GM12878 (cell line): ENCODE results near the gene DHDH. TPM values are rescaled to one million over a fixed set of nuclear protein-coding genes. Genes with fewer than 3 reads are reported as not detected.

Experiments
- ATAC-seq: fragments of 200-7000 bp; cut with Tn5 transposase; 3 replicates; pipeline ENCODE4 v1.9.1; 2020; ENCODE audit warnings: mild to moderate bottlenecking, moderate library complexity
- BruUV-seq: library from RNA; stranded (reverse); fragments of 400-500 nt; replicated peaks from 2 replicates; lab custom pipeline; 2021; lab: Mats Ljungman, UMichigan
- CTCF ChIA-PET: fragments of 300-600 bp; sonication (Branson Sonifier 250); formaldehyde crosslinking; extraction: SDS; loops from one replicate; lab custom pipeline; 2021; ENCODE audit warnings: inconsistent platforms; lab: Yijun Ruan, JAX
- POLR2A ChIA-PET: fragments of 350-600 bp; formaldehyde crosslinking; extraction: SDS; loops from one replicate; lab custom pipeline; 2021; ENCODE audit warnings: inconsistent platforms; lab: Charles Lee
- RAD21 ChIA-PET: fragments of 300-600 bp; sonication (Branson Sonifier 250); formaldehyde crosslinking; loops from one replicate; lab custom pipeline; 2023; ENCODE audit warnings: antibody characterized with exemption; ENCODE audit not compliant: unreplicated experiment; lab: Charles Lee
- SMC1A ChIA-PET: fragments of 300-600 bp; sonication (Branson Sonifier 250); formaldehyde crosslinking; loops from one replicate; lab custom pipeline; 2023; ENCODE audit not compliant: unreplicated experiment, uncharacterized antibody; lab: Charles Lee
- DNase-seq: peaks from one replicate; pipeline ENCODE4 v3.0.0-alpha.2; 2011; ENCODE audit warnings: low read depth, low spot score
- FAIRE-seq: peaks from 3 replicates; lab custom pipeline; 2011; peaks lifted over from hg19 to GRCh38; lab: Jason Lieb, UNC
- H2AFZ ChIP-seq: 2 replicates; pipeline ENCODE4 v1.6.0; 2011; ENCODE audit warnings: low read depth, low read length, control low read depth; ENCODE audit not compliant: control insufficient read depth
- H3K27ac ChIP-seq: 2 replicates; pipeline ENCODE4 v1.5.1; 2011; ENCODE audit warnings: control low read depth; ENCODE audit not compliant: control insufficient read depth, insufficient read depth
- H3K27me3 ChIP-seq, 2 experiments: replicated peaks in 1 of 2; 2 replicates each; pipeline versions ENCODE4 v1.6.0 to v1.6.1; 2011; ENCODE audit warnings: low read length in 1 of 2; ENCODE audit not compliant: control insufficient read depth in 2 of 2, insufficient read depth in 2 of 2
- H3K36me3 ChIP-seq, 2 experiments: 2 replicates each; pipeline ENCODE4 v1.5.1; 2011; ENCODE audit warnings: low read length in 1 of 2; ENCODE audit not compliant: control insufficient read depth in 2 of 2, insufficient read depth in 2 of 2
- H3K4me1 ChIP-seq: 2 replicates; pipeline ENCODE4 v1.6.1; 2011; ENCODE audit warnings: mild to moderate bottlenecking, low read length, moderate library complexity, mixed read lengths; ENCODE audit not compliant: control insufficient read depth, insufficient read depth
- H3K4me2 ChIP-seq: 2 replicates; pipeline ENCODE4 v1.6.0; 2011; ENCODE audit warnings: control low read depth; ENCODE audit not compliant: control insufficient read depth, insufficient read depth
- H3K4me3 ChIP-seq: fragments of 200-600 bp; sonication (generic); 2 replicates; pipeline ENCODE4 v1.5.1; 2016
- H3K79me2 ChIP-seq: 2 replicates; pipeline ENCODE4 v1.6.0; 2011; ENCODE audit warnings: low read length; ENCODE audit not compliant: control insufficient read depth, insufficient read depth
- H3K9ac ChIP-seq: 2 replicates; pipeline ENCODE4 v1.8.0; 2011; ENCODE audit warnings: low read length, control low read depth, mixed read lengths; ENCODE audit not compliant: control insufficient read depth, insufficient read depth
- H3K9me3 ChIP-seq: replicated peaks from 3 replicates; pipeline ENCODE4 v1.5.1; 2011; ENCODE audit warnings: mild to moderate bottlenecking, low read length; ENCODE audit not compliant: control insufficient read depth, insufficient read depth
- H4K20me1 ChIP-seq: 2 replicates; pipeline ENCODE4 v1.6.0; 2011; ENCODE audit not compliant: control insufficient read depth, insufficient read depth
- ASH2L ChIP-seq: fragments of 300-600, 200-600 bp; sonication (generic); IDR thresholded peaks from 2 replicates; pipeline ENCODE4 v1.6.1; 2017; ENCODE audit warnings: low read depth, mild to moderate bottlenecking, borderline replicate concordance
- ATF2 ChIP-seq: IDR thresholded peaks from 2 replicates; pipeline ENCODE4 v1.6.1; 2012; ENCODE audit warnings: low read length, inconsistent platforms
- ATF3 ChIP-seq: IDR thresholded peaks from 2 replicates; pipeline ENCODE4 v1.6.1; 2011; ENCODE audit warnings: low read depth, mild to moderate bottlenecking, low read length, moderate library complexity, borderline replicate concordance; ENCODE audit errors: extremely low read depth
- ATF7 ChIP-seq: fragments of 450-650 bp; IDR thresholded peaks from 2 replicates; pipeline ENCODE4 v1.6.1; 2016; ENCODE audit warnings: low read depth, mild to moderate bottlenecking
- EZH2 ChIP-seq: IDR thresholded peaks from 2 replicates; pipeline ENCODE4 v1.6.1; 2012; ENCODE audit warnings: low read depth, mild to moderate bottlenecking, control low read depth, inconsistent platforms, low read length, borderline replicate concordance; ENCODE audit not compliant: control insufficient read depth
- HSF1 ChIP-seq: fragments of 150-350 bp; IDR thresholded peaks from 2 replicates; pipeline ENCODE4 v1.6.1; 2014; ENCODE audit warnings: mild to moderate bottlenecking, low read depth, low read length
- IRF4 ChIP-seq: IDR thresholded peaks from 2 replicates; pipeline ENCODE4 v1.6.1; 2011; ENCODE audit warnings: low read depth, low read length
- NBN ChIP-seq: fragments of 450-650 bp; IDR thresholded peaks from 2 replicates; pipeline ENCODE4 v1.6.1; 2016
- NFXL1 ChIP-seq: fragments of 450-650 bp; IDR thresholded peaks from 2 replicates; pipeline ENCODE4 v1.6.1; 2017; ENCODE audit warnings: antibody characterized with exemption, mild to moderate bottlenecking, borderline replicate concordance
- NRF1 ChIP-seq: conservative IDR thresholded peaks from 2 replicates; pipeline ENCODE4 v1.6.1; 2011; ENCODE audit warnings: mild to moderate bottlenecking, low read depth, low read length, improper control_type of control experiment
- POLR2AphosphoS2 ChIP-seq: IDR thresholded peaks from 2 replicates; pipeline ENCODE4 v1.6.1; 2011; ENCODE audit warnings: low read depth, mild to moderate bottlenecking, low read length, improper control_type of control experiment, moderate library complexity
- RB1 ChIP-seq: fragments of 450-650 bp; formaldehyde crosslinking; IDR thresholded peaks from 2 replicates; pipeline ENCODE4 v1.6.1; 2017; ENCODE audit warnings: mild to moderate bottlenecking, borderline replicate concordance
- SIN3A ChIP-seq: IDR thresholded peaks from 2 replicates; pipeline ENCODE4 v1.6.1; 2012; ENCODE audit warnings: low read depth, low read length, improper control_type of control experiment
- WGBS: methylation state at CpG from one replicate; pipeline ENCODE4 v1.1.6; 2016; ENCODE audit warnings: low lambda C conversion rate; ENCODE audit not compliant: insufficient replicate concordance, insufficient coverage; ENCODE audit errors: missing lambda C conversion rate; 5-methylcytosine and 5-hydroxymethylcytosine counted together
- in situ Hi-C: fragments of 300-500 bp; cut with MboI; formaldehyde crosslinking; loops from 9 replicates; pipeline ENCODE4 v1.14.3; 2018; ENCODE audit warnings: mixed read lengths
- intact Hi-C: fragments of 100-400 bp; cut with micrococcal nuclease; formaldehyde crosslinking; loops from one replicate; pipeline ENCODE4 v1.14.2; 2022; ENCODE audit not compliant: unreplicated experiment
- polyA plus RNA-seq, 11 experiments: library from polyadenylated mRNA; depleted of rRNA in 4 of 11; unstranded in 6 of 11; stranded (reverse) in 5 of 11; fragments of >200 nt; fragmentation: Nextera tagmentation in 4 of 11; fragmentation: Illumina TruSeq in 1 of 11; extraction: Ambion mirVana in 4 of 11; extraction: Trizol in 1 of 11; gene quantifications; 1 replicate in 1 of 11; 2 replicates in 10 of 11; pipeline versions ENCODE4 v1.2.1 to v1.2.3, GENCODE V29; 2011 to 2016; ENCODE audit warnings: inconsistent platforms in 2 of 11, missing spikeins in 2 of 11, low read depth in 1 of 11
- total RNA-seq, 4 experiments: library from RNA; depleted of rRNA in 3 of 4; stranded (reverse); fragments of >200 nt in 3 of 4; fragmentation: Illumina TruSeq in 1 of 4; extraction: Trizol in 1 of 4; gene quantifications; 2 replicates each; pipeline versions ENCODE4 v1.2.1 to v1.2.3, GENCODE V29; 2013 to 2021
- TF ChIP-seq, protein P1 (sequence below): fragments of 450-650 bp; IDR thresholded peaks from 2 replicates; pipeline ENCODE4 v1.6.1; 2017; ENCODE audit warnings: low read depth, mild to moderate bottlenecking, moderate library complexity
- TF ChIP-seq, protein P2 (sequence below): fragments of 450-650 bp; IDR thresholded peaks from 2 replicates; pipeline ENCODE4 v1.6.1; 2017; ENCODE audit warnings: borderline replicate concordance

DHDH gene
- total and polyA plus RNA-seq, 10 of the 15 experiments (the other 5 are each of a cell fraction or from before 2014, with no cell fraction given), result 0.13 to 0.21 (median 0.15) TPM; not detected in 7

DNA sequence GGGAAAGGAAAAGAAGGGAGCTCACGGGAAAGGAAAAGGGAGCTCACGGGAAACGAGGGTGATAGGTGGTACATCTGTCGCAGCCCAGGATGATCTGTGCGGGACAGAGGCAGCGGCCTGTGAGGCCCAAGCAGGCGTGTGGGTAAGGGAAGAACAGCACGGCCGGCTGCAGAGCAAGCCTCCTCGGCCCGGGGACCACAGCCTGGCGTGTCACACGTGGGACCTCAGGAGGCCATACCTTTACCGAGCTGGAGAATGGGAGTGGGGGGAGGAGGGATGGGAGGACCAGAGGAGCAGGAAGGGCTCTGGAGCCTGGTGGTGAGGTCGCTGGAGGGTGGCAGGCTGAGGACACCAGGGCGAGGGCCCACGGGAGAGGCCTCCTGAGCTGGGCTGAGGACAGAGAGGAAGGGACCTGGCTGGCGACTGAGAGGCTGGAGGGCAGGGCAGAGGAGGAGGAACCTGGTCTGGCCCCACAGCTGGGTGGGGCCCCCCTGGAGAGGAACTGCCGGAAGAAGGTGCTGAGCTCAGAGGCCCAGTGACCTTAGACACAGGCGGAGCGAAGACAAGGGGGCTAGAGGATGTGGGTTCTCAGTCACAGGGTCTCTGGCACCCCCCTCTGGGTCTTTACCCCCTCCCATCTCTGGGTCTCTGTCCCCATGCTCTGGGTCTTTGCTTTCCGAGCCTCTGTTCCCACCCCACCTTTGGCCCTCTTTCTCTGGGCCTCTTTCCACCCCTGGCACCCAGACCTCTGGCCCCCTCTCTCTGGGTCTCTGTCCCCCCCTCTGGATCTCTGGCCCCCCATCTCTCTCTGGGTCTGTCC lies 28.7 kb downstream of the DHDH start:
- no TSS peak for BruUV-seq
- ChIA-PET SMC1A (interaction anchor here (0.8 to 1.4 kb wide), 8 partner anchors 8 to 120 kb away, joined by 3 to 5 read pairs (median 3); partner anchors contain the start of gene DHDH), RAD21 (interaction anchor here (0.6 to 1.5 kb wide), 11 partner anchors 9 to 174 kb away, joined by 3 to 9 read pairs (median 4); partner anchors contain the start of genes GYS1, NUCB1, PPP1R15A and RUVBL2), POLR2A (interaction anchor here (0.5 to 1.5 kb wide), 17 partner anchors 9 to 367 kb away, joined by 3 to 24 read pairs (median 5); partner anchors contain the start of genes BAX, DHDH, NUCB1 and PPP1R15A), CTCF (interaction anchor here (0.6 to 1.5 kb wide), 5 partner anchors 8 to 180 kb away, joined by 3 to 8 read pairs (median 5); partner anchors contain the start of genes GYS1 and RUVBL2)
- Histone ChIP-seq H2AFZ (peak overlapping the region; percentile 30), H3K4me2 (peak overlapping the region; percentile 90), H3K36me3 (peaks cover 0 to 7% of the 10 kb centered on the region in 2 experiments; a peak in 2 of 4 replicates), H3K27me3 (no peaks in the 10 kb centered on the region), H3K4me3 (peak overlapping the region; percentile 56; the same call in 1 of the 2 replicates), H3K27ac (peak overlapping the region; percentile 95), H4K20me1 (no peaks in the 10 kb centered on the region), H3K79me2 (peaks cover 33% of the 10 kb centered on the region), H3K4me1 (peaks cover 32% of the 10 kb centered on the region), H3K9me3 (no peaks in the 10 kb centered on the region), H3K9ac (peak overlapping the region; percentile 85)
- intact Hi-C loops, result loop anchor here (10.0 kb wide), 1 partner anchor 327 kb away; the partner anchor contains the start of gene DBP
- FAIRE-seq (peak; percentile 97), DNase-seq (no peak), ATAC-seq (peak; percentile 66)
- 17% methylated on average over 21 of the region's 22 CpGs for WGBS
- in situ Hi-C loops, result no loop called here
- no peak for TF ChIP-seq RB1
- TF ChIP-seq, protein P1, sequence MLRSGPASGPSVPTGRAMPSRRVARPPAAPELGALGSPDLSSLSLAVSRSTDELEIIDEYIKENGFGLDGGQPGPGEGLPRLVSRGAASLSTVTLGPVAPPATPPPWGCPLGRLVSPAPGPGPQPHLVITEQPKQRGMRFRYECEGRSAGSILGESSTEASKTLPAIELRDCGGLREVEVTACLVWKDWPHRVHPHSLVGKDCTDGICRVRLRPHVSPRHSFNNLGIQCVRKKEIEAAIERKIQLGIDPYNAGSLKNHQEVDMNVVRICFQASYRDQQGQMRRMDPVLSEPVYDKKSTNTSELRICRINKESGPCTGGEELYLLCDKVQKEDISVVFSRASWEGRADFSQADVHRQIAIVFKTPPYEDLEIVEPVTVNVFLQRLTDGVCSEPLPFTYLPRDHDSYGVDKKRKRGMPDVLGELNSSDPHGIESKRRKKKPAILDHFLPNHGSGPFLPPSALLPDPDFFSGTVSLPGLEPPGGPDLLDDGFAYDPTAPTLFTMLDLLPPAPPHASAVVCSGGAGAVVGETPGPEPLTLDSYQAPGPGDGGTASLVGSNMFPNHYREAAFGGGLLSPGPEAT, result peak; percentile 50; the same call in 1 of the 2 replicates
- TF ChIP-seq, protein P2, sequence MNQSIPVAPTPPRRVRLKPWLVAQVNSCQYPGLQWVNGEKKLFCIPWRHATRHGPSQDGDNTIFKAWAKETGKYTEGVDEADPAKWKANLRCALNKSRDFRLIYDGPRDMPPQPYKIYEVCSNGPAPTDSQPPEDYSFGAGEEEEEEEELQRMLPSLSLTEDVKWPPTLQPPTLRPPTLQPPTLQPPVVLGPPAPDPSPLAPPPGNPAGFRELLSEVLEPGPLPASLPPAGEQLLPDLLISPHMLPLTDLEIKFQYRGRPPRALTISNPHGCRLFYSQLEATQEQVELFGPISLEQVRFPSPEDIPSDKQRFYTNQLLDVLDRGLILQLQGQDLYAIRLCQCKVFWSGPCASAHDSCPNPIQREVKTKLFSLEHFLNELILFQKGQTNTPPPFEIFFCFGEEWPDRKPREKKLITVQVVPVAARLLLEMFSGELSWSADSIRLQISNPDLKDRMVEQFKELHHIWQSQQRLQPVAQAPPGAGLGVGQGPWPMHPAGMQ, result no peak
- TF ChIP-seq POLR2AphosphoS2, result no peak; the same call in 1 of the 2 replicates
- TF ChIP-seq ATF7, result peak; percentile 45; the same call in 1 of the 2 replicates
- TF ChIP-seq SIN3A, result peak; percentile 44; the same call in 1 of the 2 replicates
- no peak; the same call in 1 of the 2 replicates for TF ChIP-seq IRF4
- TF ChIP-seq ATF3, result no peak
- TF ChIP-seq EZH2, result no peak
- TF ChIP-seq NBN, result peak; percentile 91
- no peak for TF ChIP-seq NRF1
- TF ChIP-seq ATF2, result no peak; the same call in 1 of the 2 replicates
- no peak for TF ChIP-seq HSF1
- TF ChIP-seq NFXL1, result peak; percentile 99
- TF ChIP-seq ASH2L, result no peak
